ENCODE results near the gene DDX42.
"Not testable (repeated sequence)": the region's sequence is repeated elsewhere in the genome, so short reads cannot be mapped to it uniquely, and the experiment has no call there.

The DDX42 gene

DNA sequence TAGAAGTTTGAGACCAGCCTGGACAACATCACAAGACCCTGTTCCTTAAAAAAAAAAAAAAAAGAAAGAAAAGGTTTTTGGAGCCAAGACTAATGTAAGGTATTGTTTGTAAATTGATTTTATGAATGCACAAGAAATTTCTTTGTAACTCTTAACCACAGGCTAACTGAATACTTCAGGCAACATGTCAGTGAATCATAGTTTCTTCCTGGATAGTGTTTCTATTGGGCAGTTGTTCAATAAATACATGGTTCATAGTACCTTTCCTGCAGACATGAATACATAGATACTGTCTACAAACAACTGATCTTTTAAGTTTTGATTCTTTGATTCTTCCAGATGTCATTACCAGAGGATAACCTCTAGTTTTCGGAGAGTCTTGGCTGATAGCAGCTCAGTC lies 11.6 kb downstream of the DDX42 start:
- Histone ChIP-seq H3K4me3 (ENCODE audit: low read length) (no peak overlapping the region), H3K27ac (ENCODE audit: low read depth, low read length) (no peak overlapping the region), H3K9ac (ENCODE audit: low read length) (no peak overlapping the region), H3K36me3 (ENCODE audit: control insufficient read depth, insufficient read depth, low read length) (peaks cover 9% of the 10 kb centered on the region), H3K4me1 (ENCODE audit: control insufficient read depth, insufficient read depth, low read length) (no peaks in the 10 kb centered on the region), H3K27me3 (ENCODE audit: control insufficient read depth, insufficient read depth, low read length) (no peaks in the 10 kb centered on the region)

GRCh38 chr17:63786117-63786516 lies 12.1 kb downstream of the DDX42 start:
- Histone ChIP-seq H3K4me3 (ENCODE audit: low read length) (no peak overlapping the region), H3K4me1 (ENCODE audit: control insufficient read depth, insufficient read depth, low read length) (no peaks in the 10 kb centered on the region), H3K27me3 (ENCODE audit: control insufficient read depth, insufficient read depth, low read length) (no peaks in the 10 kb centered on the region), H3K9ac (ENCODE audit: low read length) (no peak overlapping the region), H3K36me3 (ENCODE audit: control insufficient read depth, insufficient read depth, low read length) (peaks cover 8% of the 10 kb centered on the region), H3K27ac (ENCODE audit: low read depth, low read length) (no peak overlapping the region)

GRCh38 chr17:63786971-63787711 lies 13.2 kb downstream of the DDX42 start:
- no peak overlapping the region for H3K9ac ChIP-seq (ENCODE audit: low read length)
- no peak overlapping the region for H3K27ac ChIP-seq (ENCODE audit: low read depth, low read length)
- no peak overlapping the region for H3K4me3 ChIP-seq (ENCODE audit: low read length)
- H3K27me3 ChIP-seq (ENCODE audit: control insufficient read depth, insufficient read depth, low read length) = no peaks in the 10 kb centered on the region
- peaks cover 10% of the 10 kb centered on the region for H3K36me3 ChIP-seq (ENCODE audit: control insufficient read depth, insufficient read depth, low read length)
- no peaks in the 10 kb centered on the region for H3K4me1 ChIP-seq (ENCODE audit: control insufficient read depth, insufficient read depth, low read length)

- Histone ChIP-seq H3K4me1 (ENCODE audit: control insufficient read depth, insufficient read depth, low read length) (no peaks in the 10 kb centered on the region), H3K9ac (ENCODE audit: low read length) (no peak overlapping the region), H3K4me3 (ENCODE audit: low read length) (no peak overlapping the region), H3K36me3 (ENCODE audit: control insufficient read depth, insufficient read depth, low read length) (peaks cover 19% of the 10 kb centered on the region), H3K27ac (ENCODE audit: low read depth, low read length) (no peak overlapping the region), H3K27me3 (ENCODE audit: control insufficient read depth, insufficient read depth, low read length) (no peaks in the 10 kb centered on the region)
Measured at GRCh38 chr17:63790057-63790456, 16.1 kb downstream of the DDX42 start.

- Histone ChIP-seq H3K4me3 (ENCODE audit: low read length) (no peak overlapping the region), H3K27ac (ENCODE audit: low read depth, low read length) (no peak overlapping the region), H3K27me3 (ENCODE audit: control insufficient read depth, insufficient read depth, low read length) (no peaks in the 10 kb centered on the region), H3K36me3 (ENCODE audit: control insufficient read depth, insufficient read depth, low read length) (peaks cover 29% of the 10 kb centered on the region), H3K4me1 (ENCODE audit: control insufficient read depth, insufficient read depth, low read length) (no peaks in the 10 kb centered on the region), H3K9ac (ENCODE audit: low read length) (no peak overlapping the region)
Measured at GRCh38 chr17:63792055-63792729, 18.2 kb downstream of the DDX42 start.

- H3K27ac ChIP-seq (ENCODE audit: low read depth, low read length); H3K4me1 ChIP-seq (ENCODE audit: control insufficient read depth, insufficient read depth, low read length); H3K27me3 ChIP-seq (ENCODE audit: control insufficient read depth, insufficient read depth, low read length); H3K9ac ChIP-seq (ENCODE audit: low read length); H3K4me3 ChIP-seq (ENCODE audit: low read length): not testable (repeated sequence)
- H3K36me3 ChIP-seq (ENCODE audit: control insufficient read depth, insufficient read depth, low read length) = peaks cover 41% of the 10 kb centered on the region
Measured at GRCh38 chr17:63796375-63796774, 22.4 kb downstream of the DDX42 start.

GRCh38 chr17:63798572-63799106 lies 24.7 kb downstream of the DDX42 start:
- H3K36me3 ChIP-seq (ENCODE audit: control insufficient read depth, insufficient read depth, low read length) = peaks cover 37% of the 10 kb centered on the region
- H3K27me3 ChIP-seq (ENCODE audit: control insufficient read depth, insufficient read depth, low read length) = no peaks in the 10 kb centered on the region
- H3K4me3 ChIP-seq (ENCODE audit: low read length) = no peak overlapping the region
- H3K27ac ChIP-seq (ENCODE audit: low read depth, low read length) = no peak overlapping the region
- H3K9ac ChIP-seq (ENCODE audit: low read length) = no peak overlapping the region
- H3K4me1 ChIP-seq (ENCODE audit: control insufficient read depth, insufficient read depth, low read length) = no peaks in the 10 kb centered on the region

DNA sequence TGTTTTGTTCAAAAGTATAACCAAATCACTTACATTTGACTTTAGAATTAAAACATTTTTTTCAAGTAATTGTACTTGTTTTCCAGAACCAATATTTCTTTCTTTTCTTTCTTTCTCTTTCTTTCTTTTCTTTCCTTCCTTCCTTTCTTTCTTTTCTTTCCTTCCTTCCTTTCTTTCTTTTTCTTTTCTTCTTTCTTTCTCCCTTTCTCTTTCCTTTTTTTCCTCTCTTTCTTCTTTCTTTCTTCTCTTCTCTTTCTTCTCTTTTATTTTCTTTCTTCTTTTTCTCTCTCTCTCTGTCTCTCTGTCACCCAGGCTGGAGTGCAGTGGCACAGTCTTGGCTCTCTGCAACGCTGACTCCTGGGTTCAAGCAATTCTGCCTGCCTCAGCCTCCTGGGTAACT lies 26.8 kb downstream of the DDX42 start:
- H3K27ac ChIP-seq (ENCODE audit: low read depth, low read length) = no peak overlapping the region
- H3K9ac ChIP-seq (ENCODE audit: low read length) = no peak overlapping the region
- H3K4me1 ChIP-seq (ENCODE audit: control insufficient read depth, insufficient read depth, low read length) = no peaks in the 10 kb centered on the region
- H3K36me3 ChIP-seq (ENCODE audit: control insufficient read depth, insufficient read depth, low read length) = peaks cover 22% of the 10 kb centered on the region
- H3K27me3 ChIP-seq (ENCODE audit: control insufficient read depth, insufficient read depth, low read length) = no peaks in the 10 kb centered on the region
- H3K4me3 ChIP-seq (ENCODE audit: low read length) = no peak overlapping the region

DNA sequence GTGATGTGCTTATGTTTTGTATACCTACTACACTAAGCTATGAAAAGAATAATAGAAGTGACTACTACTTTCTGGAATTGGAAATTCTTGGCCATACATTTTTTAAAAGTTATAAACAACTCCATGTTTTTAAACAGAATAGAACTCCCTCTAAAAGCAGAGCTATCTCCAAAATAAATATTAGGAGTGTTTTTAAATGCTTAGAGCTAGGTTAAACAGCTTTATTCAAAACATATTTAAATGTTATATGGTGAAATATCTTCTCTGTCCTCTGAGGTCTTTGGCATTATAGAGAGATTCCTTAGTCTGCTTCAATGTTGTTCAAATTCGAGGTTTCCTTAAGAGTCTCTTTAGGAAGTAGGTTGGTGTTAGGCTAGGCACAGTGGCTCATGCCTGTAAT lies 30.4 kb downstream of the DDX42 start:
- Histone ChIP-seq H3K4me3 (ENCODE audit: low read length) (no peak overlapping the region), H3K27ac (ENCODE audit: low read depth, low read length) (no peak overlapping the region), H3K36me3 (ENCODE audit: control insufficient read depth, insufficient read depth, low read length) (peaks cover 17% of the 10 kb centered on the region), H3K9ac (ENCODE audit: low read length) (no peak overlapping the region), H3K4me1 (ENCODE audit: control insufficient read depth, insufficient read depth, low read length) (no peaks in the 10 kb centered on the region), H3K27me3 (ENCODE audit: control insufficient read depth, insufficient read depth, low read length) (no peaks in the 10 kb centered on the region)

DNA sequence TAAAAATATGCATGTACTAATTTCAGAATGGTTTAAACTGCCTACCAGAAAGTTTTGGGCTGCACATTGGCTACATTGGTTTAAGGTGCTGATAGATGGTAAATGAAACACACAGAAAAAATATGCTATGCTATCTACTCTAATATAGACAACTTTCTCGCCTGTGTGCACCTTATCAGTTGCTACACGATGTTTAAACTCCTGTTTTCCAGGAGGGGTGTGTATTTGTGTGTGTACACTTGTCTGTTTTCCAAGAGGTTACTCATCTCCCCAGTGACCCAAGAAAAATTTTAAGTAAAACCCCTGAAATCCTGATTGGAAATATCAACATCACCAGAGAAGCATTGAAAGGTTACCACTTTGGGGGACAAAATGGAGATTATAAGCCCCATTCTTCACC lies 31.6 kb downstream of the DDX42 start:
- Histone ChIP-seq H3K27me3 (ENCODE audit: control insufficient read depth, insufficient read depth, low read length) (no peaks in the 10 kb centered on the region), H3K9ac (ENCODE audit: low read length) (no peak overlapping the region), H3K27ac (ENCODE audit: low read depth, low read length) (no peak overlapping the region), H3K36me3 (ENCODE audit: control insufficient read depth, insufficient read depth, low read length) (peaks cover 15% of the 10 kb centered on the region), H3K4me3 (ENCODE audit: low read length) (no peak overlapping the region), H3K4me1 (ENCODE audit: control insufficient read depth, insufficient read depth, low read length) (no peaks in the 10 kb centered on the region)

DNA sequence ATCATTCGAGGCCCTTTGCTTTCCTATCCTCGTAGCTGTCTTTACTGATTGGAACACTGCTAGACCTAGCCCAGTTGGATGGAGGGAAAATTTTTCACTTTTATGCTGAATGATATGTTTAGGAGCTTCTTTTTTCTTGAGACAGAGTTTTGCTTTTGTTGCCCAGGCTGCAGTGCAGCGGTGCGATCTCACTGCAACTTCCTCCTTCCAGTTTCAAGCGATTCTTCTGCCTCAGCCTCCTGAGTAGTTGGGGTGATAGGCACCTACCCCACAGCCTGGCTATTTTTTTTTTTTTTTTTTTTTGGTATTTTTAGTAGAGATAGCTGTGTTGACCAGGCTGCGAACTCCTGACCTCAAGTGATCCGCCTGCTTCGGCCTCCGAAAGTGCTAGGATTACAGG lies 36.0 kb downstream of the DDX42 start:
- Histone ChIP-seq H3K27ac (ENCODE audit: low read depth, low read length) (no peak overlapping the region), H3K9ac (ENCODE audit: low read length) (no peak overlapping the region), H3K4me3 (ENCODE audit: low read length) (no peak overlapping the region), H3K4me1 (ENCODE audit: control insufficient read depth, insufficient read depth, low read length) (no peaks in the 10 kb centered on the region), H3K27me3 (ENCODE audit: control insufficient read depth, insufficient read depth, low read length) (no peaks in the 10 kb centered on the region), H3K36me3 (ENCODE audit: control insufficient read depth, insufficient read depth, low read length) (peaks cover 37% of the 10 kb centered on the region)

GRCh38 chr17:63816123-63816522 lies 42.2 kb downstream of the DDX42 start:
- no peak overlapping the region for H3K9ac ChIP-seq (ENCODE audit: low read length)
- peaks cover 71% of the 10 kb centered on the region for H3K36me3 ChIP-seq (ENCODE audit: control insufficient read depth, insufficient read depth, low read length)
- no peak overlapping the region for H3K4me3 ChIP-seq (ENCODE audit: low read length)
- H3K27ac ChIP-seq (ENCODE audit: low read depth, low read length) = no peak overlapping the region
- no peaks in the 10 kb centered on the region for H3K27me3 ChIP-seq (ENCODE audit: control insufficient read depth, insufficient read depth, low read length)
- no peaks in the 10 kb centered on the region for H3K4me1 ChIP-seq (ENCODE audit: control insufficient read depth, insufficient read depth, low read length)

GRCh38 chr17:63816669-63817068 lies 42.7 kb downstream of the DDX42 start:
- Histone ChIP-seq H3K9ac (ENCODE audit: low read length) (no peak overlapping the region), H3K27ac (ENCODE audit: low read depth, low read length) (no peak overlapping the region), H3K4me1 (ENCODE audit: control insufficient read depth, insufficient read depth, low read length) (no peaks in the 10 kb centered on the region), H3K4me3 (ENCODE audit: low read length) (no peak overlapping the region), H3K36me3 (ENCODE audit: control insufficient read depth, insufficient read depth, low read length) (peaks cover 73% of the 10 kb centered on the region), H3K27me3 (ENCODE audit: control insufficient read depth, insufficient read depth, low read length) (no peaks in the 10 kb centered on the region)
